ENCODE results near the gene TREML1.

DNA sequence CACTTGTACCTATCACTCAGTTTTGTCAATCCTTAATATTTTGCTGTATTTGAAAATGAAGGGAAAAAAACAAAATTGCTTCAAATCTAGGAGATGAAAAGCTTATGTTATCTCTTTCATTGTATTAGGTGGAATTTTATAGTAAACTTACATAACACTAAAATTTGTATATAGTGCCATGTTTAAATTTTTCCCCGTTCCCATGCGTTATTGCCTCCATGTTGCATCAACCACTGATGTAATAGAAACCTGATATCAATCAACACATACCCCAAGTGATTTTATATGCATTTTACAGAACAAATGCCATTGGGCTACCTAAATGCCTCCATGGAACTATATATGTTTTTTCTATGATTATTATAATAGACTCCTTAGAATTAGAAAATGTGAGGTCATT is 23.5 kb upstream of the TREML1 start:
- TF ChIP-seq, protein P1, sequence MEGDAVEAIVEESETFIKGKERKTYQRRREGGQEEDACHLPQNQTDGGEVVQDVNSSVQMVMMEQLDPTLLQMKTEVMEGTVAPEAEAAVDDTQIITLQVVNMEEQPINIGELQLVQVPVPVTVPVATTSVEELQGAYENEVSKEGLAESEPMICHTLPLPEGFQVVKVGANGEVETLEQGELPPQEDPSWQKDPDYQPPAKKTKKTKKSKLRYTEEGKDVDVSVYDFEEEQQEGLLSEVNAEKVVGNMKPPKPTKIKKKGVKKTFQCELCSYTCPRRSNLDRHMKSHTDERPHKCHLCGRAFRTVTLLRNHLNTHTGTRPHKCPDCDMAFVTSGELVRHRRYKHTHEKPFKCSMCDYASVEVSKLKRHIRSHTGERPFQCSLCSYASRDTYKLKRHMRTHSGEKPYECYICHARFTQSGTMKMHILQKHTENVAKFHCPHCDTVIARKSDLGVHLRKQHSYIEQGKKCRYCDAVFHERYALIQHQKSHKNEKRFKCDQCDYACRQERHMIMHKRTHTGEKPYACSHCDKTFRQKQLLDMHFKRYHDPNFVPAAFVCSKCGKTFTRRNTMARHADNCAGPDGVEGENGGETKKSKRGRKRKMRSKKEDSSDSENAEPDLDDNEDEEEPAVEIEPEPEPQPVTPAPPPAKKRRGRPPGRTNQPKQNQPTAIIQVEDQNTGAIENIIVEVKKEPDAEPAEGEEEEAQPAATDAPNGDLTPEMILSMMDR (conservative IDR thresholded peaks at IDR 0.05 in 1 of 2, IDR thresholded peaks at IDR 0.05 in 1 of 2; ENCODE audit: extremely low read depth in 1 of 2, insufficient read depth in 1 of 2, low read depth in 1 of 2, low read length in 2 of 2) = no peak
- no peak for TF ChIP-seq EZH2 (IDR thresholded peaks at IDR 0.05; ENCODE audit: borderline replicate concordance, low read length)

Data from mammary epithelial cell (primary cell).